Naive B cell (primary cell): ENCODE measurements around the gene CBLN1. TPM values are rescaled to one million over a fixed set of nuclear protein-coding genes. Genes with fewer than 3 reads are reported as not detected.
"Not testable (repeated sequence)": the region's sequence is repeated elsewhere in the genome, so short reads cannot be mapped to it uniquely, and the experiment has no call there.

Source experiments
- ATAC-seq, 2 donors: fragments of 150-1000 bp; cut with Tn5 transposase; 2 replicates each; pipeline ENCODE4 v1.10.0; 2021; ENCODE audit warnings: low read depth in 2 of 2, mild to moderate bottlenecking in 2 of 2, moderate library complexity in 2 of 2
- DNase-seq: peaks from one replicate; pipeline ENCODE4 v3.0.0; 2022
- H3K27ac Mint-ChIP-seq, 6 donors: one replicate each; pipeline ENCODE4 v1.8.0; 2020 to 2022; ENCODE audit warnings: mild to moderate bottlenecking in 6 of 6, mixed read lengths in 6 of 6, moderate library complexity in 5 of 6, inconsistent platforms in 2 of 6
- H3K27me3 Mint-ChIP-seq, 3 donors: one replicate each; pipeline ENCODE4 v1.8.0; 2021 to 2022; ENCODE audit warnings: mixed read lengths in 3 of 3, mild to moderate bottlenecking in 1 of 3
- H3K36me3 Mint-ChIP-seq, 2 donors: one replicate each; pipeline ENCODE4 v1.8.0; 2020 to 2022; ENCODE audit warnings: mixed read lengths in 2 of 2, inconsistent platforms in 1 of 2, mild to moderate bottlenecking in 1 of 2
- H3K4me1 Mint-ChIP-seq, 3 donors: one replicate each; pipeline ENCODE4 v1.8.0; 2020 to 2022; ENCODE audit warnings: mixed read lengths in 3 of 3, inconsistent platforms in 1 of 3, mild to moderate bottlenecking in 1 of 3, moderate library complexity in 1 of 3
- H3K4me3 Mint-ChIP-seq, 8 donors: one replicate each; pipeline ENCODE4 v1.8.0; 2020 to 2022; ENCODE audit warnings: mild to moderate bottlenecking in 8 of 8, mixed read lengths in 8 of 8, moderate library complexity in 8 of 8, inconsistent platforms in 2 of 8
- H3K9me3 Mint-ChIP-seq, 7 donors: one replicate each; pipeline ENCODE4 v1.8.0; 2020 to 2022; ENCODE audit warnings: mixed read lengths in 7 of 7, mild to moderate bottlenecking in 5 of 7, inconsistent platforms in 2 of 7, moderate library complexity in 1 of 7
- polyA plus RNA-seq, 6 donors: library from polyadenylated mRNA; unstranded; fragments of 300-500 nt; fragmentation: Illumina TruSeq; gene quantifications; one replicate each; pipeline ENCODE4 v1.2.3, GENCODE V29; 2021; ENCODE audit warnings: low read depth in 6 of 6

The CBLN1 gene
- polyA plus RNA-seq, 6 donors from 2014 or later: not detected

- not testable (repeated sequence) for H3K27me3 Mint-ChIP-seq, H3K4me1 Mint-ChIP-seq, DNase-seq, ATAC-seq, H3K36me3 Mint-ChIP-seq, H3K9me3 Mint-ChIP-seq, H3K4me3 Mint-ChIP-seq, H3K27ac Mint-ChIP-seq
Observed at GRCh38 chr16:49228335-49228734, 53.3 kb downstream of the CBLN1 start.

Other genes with a start within 250 kb of the CBLN1 start
- not detected for gene C16orf78, start 92.0 kb upstream of the CBLN1 start, polyA plus RNA-seq